ENCODE measurements around the gene DENND1C. TPM values are rescaled to one million over a fixed set of nuclear protein-coding genes. Genes with fewer than 3 reads are reported as not detected.

The DENND1C gene
- polyA plus RNA-seq, 3 donors, result 11.2 to 60.2 (median 20.5) TPM

DNA sequence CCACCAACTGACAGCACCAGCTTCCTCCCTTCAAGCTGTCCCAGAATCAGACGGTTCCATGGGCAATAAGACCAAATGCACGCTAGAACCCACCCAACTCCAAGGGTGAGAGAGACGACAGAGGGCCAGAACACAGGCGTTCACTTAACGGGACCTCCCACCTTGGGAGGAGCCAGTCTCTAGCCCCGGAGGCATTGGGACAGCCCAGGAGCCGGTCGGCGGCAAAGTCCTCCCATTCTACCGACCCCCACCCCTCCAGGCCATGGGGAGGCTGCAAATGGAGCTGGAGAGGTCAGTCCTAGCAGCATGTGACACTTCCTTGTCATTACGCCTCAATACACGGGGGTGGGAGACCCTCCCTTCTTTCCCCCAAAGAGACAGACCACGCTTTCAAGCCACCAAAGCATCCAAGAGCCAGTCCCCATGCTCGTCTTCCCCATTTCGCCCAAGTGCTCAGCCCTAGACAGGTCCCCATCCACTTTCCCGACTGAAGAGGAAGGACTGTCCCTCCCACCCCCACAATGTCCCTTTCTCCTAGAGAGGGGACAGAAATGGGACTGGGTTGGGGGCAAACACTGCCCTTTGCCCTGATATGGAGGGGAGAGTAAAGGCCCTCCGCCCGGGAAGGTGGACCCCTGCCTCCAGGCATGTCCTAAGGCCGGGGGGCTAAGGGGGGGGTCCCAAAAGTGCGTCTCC, 57.9 kb downstream of the DENND1C start:
- peak overlapping the region; percentile 84 to 91 for H3K4me3 Mint-ChIP-seq
- H2AFZ ChIP-seq (ENCODE audit: insufficient read depth, low read depth, low read length, poor library complexity, severe bottlenecking), result no peak overlapping the region
- peaks cover 0 to 6% (median 3%) of the 10 kb centered on the region in 7 donors for H3K9me3 Mint-ChIP-seq
- peaks cover 0 to 6% (median 0%) of the 10 kb centered on the region in 3 donors for H3K27me3 Mint-ChIP-seq (ENCODE audit: low read depth in 3 of 3)
- DNase-seq, result peak; percentile 13 to 38 (median 19)
- H3K9ac ChIP-seq (ENCODE audit: insufficient read depth, low read length, poor library complexity, severe bottlenecking), result peak overlapping the region; percentile 73
- no peaks in the 10 kb centered on the region for H3K9me3 ChIP-seq (replicated peaks in 1 of 2; ENCODE audit: control insufficient read depth in 1 of 2, insufficient read depth in 1 of 2, low read length in 2 of 2)
- H3K4me1 ChIP-seq (ENCODE audit: control insufficient read depth in 1 of 2, insufficient read depth in 2 of 2, low read length in 2 of 2), result peaks cover 23 to 30% of the 10 kb centered on the region in 2 donors
- H3K36me3 ChIP-seq (replicated peaks in 1 of 2; ENCODE audit: control insufficient read depth in 1 of 2, insufficient read depth in 2 of 2, low read length in 2 of 2), result peaks cover 34 to 38% of the 10 kb centered on the region in 2 donors
- peak overlapping the region; percentile 62 to 87 (median 64) for H3K4me3 ChIP-seq (replicated peaks in 1 of 3; ENCODE audit: low read depth in 2 of 3, low read length in 3 of 3)
- intact Hi-C loops (cut with micrococcal nuclease), result loop anchor here (10.0 kb wide), 2 partner anchors 49 to 519 kb away; partner anchors contain the start of genes ALKBH7 (in 1 of the 2), NDUFA11 (in 1 of the 2), PSPN (in 1 of the 2) and VMAC (in 1 of the 2)
- peak overlapping the region; percentile 97 for H3K4me2 ChIP-seq (replicated peaks; ENCODE audit: extremely low read depth, low read length, poor library complexity, severe bottlenecking)
- H4K20me1 ChIP-seq (ENCODE audit: insufficient read depth, low read length), result peaks cover 54% of the 10 kb centered on the region
- WGBS (ENCODE audit: insufficient coverage), result 0% methylated on average over 12 of the region's 20 CpGs
- H3K27me3 ChIP-seq (ENCODE audit: control insufficient read depth in 2 of 2, insufficient read depth in 2 of 2, low read length in 2 of 2), result no peaks in the 10 kb centered on the region
- TF ChIP-seq, protein P1, sequence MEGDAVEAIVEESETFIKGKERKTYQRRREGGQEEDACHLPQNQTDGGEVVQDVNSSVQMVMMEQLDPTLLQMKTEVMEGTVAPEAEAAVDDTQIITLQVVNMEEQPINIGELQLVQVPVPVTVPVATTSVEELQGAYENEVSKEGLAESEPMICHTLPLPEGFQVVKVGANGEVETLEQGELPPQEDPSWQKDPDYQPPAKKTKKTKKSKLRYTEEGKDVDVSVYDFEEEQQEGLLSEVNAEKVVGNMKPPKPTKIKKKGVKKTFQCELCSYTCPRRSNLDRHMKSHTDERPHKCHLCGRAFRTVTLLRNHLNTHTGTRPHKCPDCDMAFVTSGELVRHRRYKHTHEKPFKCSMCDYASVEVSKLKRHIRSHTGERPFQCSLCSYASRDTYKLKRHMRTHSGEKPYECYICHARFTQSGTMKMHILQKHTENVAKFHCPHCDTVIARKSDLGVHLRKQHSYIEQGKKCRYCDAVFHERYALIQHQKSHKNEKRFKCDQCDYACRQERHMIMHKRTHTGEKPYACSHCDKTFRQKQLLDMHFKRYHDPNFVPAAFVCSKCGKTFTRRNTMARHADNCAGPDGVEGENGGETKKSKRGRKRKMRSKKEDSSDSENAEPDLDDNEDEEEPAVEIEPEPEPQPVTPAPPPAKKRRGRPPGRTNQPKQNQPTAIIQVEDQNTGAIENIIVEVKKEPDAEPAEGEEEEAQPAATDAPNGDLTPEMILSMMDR (IDR thresholded peaks at IDR 0.05), result no peak
- peaks cover 55% of the 10 kb centered on the region for H3K79me2 ChIP-seq (ENCODE audit: insufficient read depth, low read length)
- peaks cover 32 to 37% of the 10 kb centered on the region in 2 donors for H3K36me3 Mint-ChIP-seq
- peak overlapping the region; percentile 65 to 89 (median 79) for H3K27ac Mint-ChIP-seq
- H3K27ac ChIP-seq (ENCODE audit: low read depth in 1 of 2, low read length in 2 of 2), result peak overlapping the region; percentile 29 to 79
- peaks cover 32% of the 10 kb centered on the region for H3K4me1 Mint-ChIP-seq

GRCh38 chr19:6421075-6422014, 60.2 kb downstream of the DENND1C start:
- Mint-ChIP-seq H3K9me3 (peaks cover 0 to 6% (median 3%) of the 10 kb centered on the region in 7 donors), H3K27ac (peak overlapping the region in 4 of 7 donors; percentile 23 to 70 (median 48)), H3K36me3 (peaks cover 52 to 60% of the 10 kb centered on the region in 2 donors), H3K4me1 (peaks cover 32% of the 10 kb centered on the region), H3K27me3 (ENCODE audit: low read depth in 3 of 3) (no peaks in the 10 kb centered on the region), H3K4me3 (no peak overlapping the region)
- Histone ChIP-seq H3K9ac (ENCODE audit: insufficient read depth, low read length, poor library complexity, severe bottlenecking) (no peak overlapping the region), H3K4me1 (ENCODE audit: control insufficient read depth in 1 of 2, insufficient read depth in 2 of 2, low read length in 2 of 2) (peaks cover 23 to 30% of the 10 kb centered on the region in 2 donors), H3K27me3 (ENCODE audit: control insufficient read depth in 2 of 2, insufficient read depth in 2 of 2, low read length in 2 of 2) (no peaks in the 10 kb centered on the region), H3K4me2 (replicated peaks; ENCODE audit: extremely low read depth, low read length, poor library complexity, severe bottlenecking) (no peak overlapping the region), H3K4me3 (replicated peaks in 1 of 3; ENCODE audit: low read depth in 2 of 3, low read length in 3 of 3) (no peak overlapping the region), H3K36me3 (replicated peaks in 1 of 2; ENCODE audit: control insufficient read depth in 1 of 2, insufficient read depth in 2 of 2, low read length in 2 of 2) (peaks cover 57 to 62% of the 10 kb centered on the region in 2 donors), H3K9me3 (replicated peaks in 1 of 2; ENCODE audit: control insufficient read depth in 1 of 2, insufficient read depth in 1 of 2, low read length in 2 of 2) (no peaks in the 10 kb centered on the region), H3K27ac (ENCODE audit: low read depth in 1 of 2, low read length in 2 of 2) (peak overlapping the region in 1 of 2 donors; percentile 51), H2AFZ (ENCODE audit: insufficient read depth, low read depth, low read length, poor library complexity, severe bottlenecking) (no peak overlapping the region), H3K79me2 (ENCODE audit: insufficient read depth, low read length) (peaks cover 62% of the 10 kb centered on the region), H4K20me1 (ENCODE audit: insufficient read depth, low read length) (peaks cover 63% of the 10 kb centered on the region)
- WGBS (ENCODE audit: insufficient coverage), result 100% methylated on average over 11 of the region's 20 CpGs
- DNase-seq, result no peak
- TF ChIP-seq, protein P1 (IDR thresholded peaks at IDR 0.05), result no peak
- intact Hi-C loops (cut with micrococcal nuclease), result loop anchor here (10.0 kb wide), 2 partner anchors 47 to 517 kb away; partner anchors contain the start of genes ALKBH7 (in 1 of the 2), NDUFA11 (in 1 of the 2), PSPN (in 1 of the 2) and VMAC (in 1 of the 2)

All from CD14-positive monocyte (primary cell).